Measurements from ENCODE around the gene SCARB2.

The SCARB2 gene

GRCh38 chr4:76178296-76178695 lies 35.3 kb downstream of the SCARB2 start:
- DNase-seq (ENCODE audit: low spot score): no peak
- ChIA-PET POLR2A (ENCODE audit: low non-redundant PET) (no interaction called here), CTCF (interaction anchor here (0.7 to 1.9 kb wide), 3 partner anchors 10 to 197 kb away, joined by 3 to 7 read pairs (median 5); no protein-coding TSS in a partner anchor)
- no peak overlapping the region for H3K27ac ChIP-seq
- TF ChIP-seq CTCF (conservative IDR thresholded peaks at IDR 0.05; ENCODE audit: low read depth): no peak

GRCh38 chr4:76177709-76178108 lies 35.9 kb downstream of the SCARB2 start:
- H3K27ac ChIP-seq: no peak overlapping the region
- ChIA-PET POLR2A (ENCODE audit: low non-redundant PET) (no interaction called here), CTCF (interaction anchor here (0.7 kb wide), 1 partner anchor 197 kb away, joined by 3 read pairs; no protein-coding TSS in a partner anchor)
- no peak for DNase-seq (ENCODE audit: low spot score)
- TF ChIP-seq CTCF (conservative IDR thresholded peaks at IDR 0.05; ENCODE audit: low read depth): no peak

GRCh38 chr4:76175336-76175735 lies 38.3 kb downstream of the SCARB2 start:
- TF ChIP-seq CTCF (conservative IDR thresholded peaks at IDR 0.05; ENCODE audit: low read depth): no peak
- ChIA-PET CTCF (interaction anchor here (0.6 to 0.9 kb wide), 2 partner anchors 14 to 59 kb away, joined by 3 to 4 read pairs; no protein-coding TSS in a partner anchor), POLR2A (ENCODE audit: low non-redundant PET) (no interaction called here)
- no peak overlapping the region for H3K27ac ChIP-seq
- no peak for DNase-seq (ENCODE audit: low spot score)

GRCh38 chr4:76174216-76174615 lies 39.4 kb downstream of the SCARB2 start:
- DNase-seq (ENCODE audit: low spot score): no peak
- no peak overlapping the region for H3K27ac ChIP-seq
- ChIA-PET POLR2A (ENCODE audit: low non-redundant PET) (no interaction called here), CTCF (no interaction called here)
- no peak for TF ChIP-seq CTCF (conservative IDR thresholded peaks at IDR 0.05; ENCODE audit: low read depth)

- DNase-seq (ENCODE audit: low spot score): no peak
- POLR2A ChIA-PET (ENCODE audit: low non-redundant PET): no interaction called here
- TF ChIP-seq CTCF (conservative IDR thresholded peaks at IDR 0.05; ENCODE audit: low read depth): no peak
- CTCF ChIA-PET: interaction anchor here (2.0 kb wide), 1 partner anchor 11 kb away, joined by 8 read pairs; no protein-coding TSS in a partner anchor
- no peak overlapping the region for H3K27ac ChIP-seq
These were observed 44.9 kb downstream of the SCARB2 start for GRCh38 chr4:76168688-76169087.

- ChIA-PET POLR2A (ENCODE audit: low non-redundant PET) (no interaction called here), CTCF (interaction anchor here (0.9 kb wide), 1 partner anchor 265 kb away, joined by 3 read pairs; no protein-coding TSS in a partner anchor)
- DNase-seq (ENCODE audit: low spot score): no peak
- no peak for TF ChIP-seq CTCF (conservative IDR thresholded peaks at IDR 0.05; ENCODE audit: low read depth)
- H3K27ac ChIP-seq: no peak overlapping the region
These were observed 47.1 kb downstream of the SCARB2 start for GRCh38 chr4:76166480-76166879.
